Neural cell (in vitro differentiated cells): ENCODE data around the gene CACTIN.

Experiments used
- RAD21 ChIP-seq: fragments of 450-650 bp; conservative IDR thresholded peaks from 2 replicates; pipeline ENCODE4 v1.6.1; 2014; ENCODE audit warnings: antibody characterized with exemption, mild to moderate bottlenecking, moderate library complexity
- TF ChIP-seq, protein P1 (sequence below): IDR thresholded peaks from 2 replicates; pipeline ENCODE4 v1.6.1; 2012; ENCODE audit warnings: borderline replicate concordance
- TF ChIP-seq, protein P2 (sequence below): fragments of 450-650 bp; IDR thresholded peaks from 2 replicates; pipeline ENCODE4 v1.5.1; 2014; ENCODE audit warnings: antibody characterized with exemption, mild to moderate bottlenecking, moderate library complexity; ENCODE audit not compliant: poor library complexity, severe bottlenecking

DNA sequence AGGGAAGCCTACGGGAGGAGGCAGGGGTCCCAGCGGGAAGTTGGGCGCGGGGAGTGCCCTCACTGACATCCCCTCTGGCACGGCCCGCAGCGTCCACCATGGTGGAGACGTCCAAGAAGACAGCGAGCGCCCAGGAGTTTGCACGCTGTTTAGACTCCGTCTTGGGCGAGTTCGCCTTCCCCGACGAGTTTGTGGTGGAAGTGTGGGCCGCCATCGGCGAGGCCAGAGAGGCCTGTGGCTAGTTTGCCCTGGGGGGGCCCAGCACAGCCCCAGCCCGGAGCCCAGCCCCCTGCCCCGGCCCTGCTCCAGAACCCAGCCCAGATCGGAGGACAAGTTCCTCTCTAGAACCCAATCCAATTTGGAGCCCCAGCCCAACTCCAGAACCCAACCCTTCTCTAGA, 36.6 kb downstream of the CACTIN start:
- TF ChIP-seq, protein P1, sequence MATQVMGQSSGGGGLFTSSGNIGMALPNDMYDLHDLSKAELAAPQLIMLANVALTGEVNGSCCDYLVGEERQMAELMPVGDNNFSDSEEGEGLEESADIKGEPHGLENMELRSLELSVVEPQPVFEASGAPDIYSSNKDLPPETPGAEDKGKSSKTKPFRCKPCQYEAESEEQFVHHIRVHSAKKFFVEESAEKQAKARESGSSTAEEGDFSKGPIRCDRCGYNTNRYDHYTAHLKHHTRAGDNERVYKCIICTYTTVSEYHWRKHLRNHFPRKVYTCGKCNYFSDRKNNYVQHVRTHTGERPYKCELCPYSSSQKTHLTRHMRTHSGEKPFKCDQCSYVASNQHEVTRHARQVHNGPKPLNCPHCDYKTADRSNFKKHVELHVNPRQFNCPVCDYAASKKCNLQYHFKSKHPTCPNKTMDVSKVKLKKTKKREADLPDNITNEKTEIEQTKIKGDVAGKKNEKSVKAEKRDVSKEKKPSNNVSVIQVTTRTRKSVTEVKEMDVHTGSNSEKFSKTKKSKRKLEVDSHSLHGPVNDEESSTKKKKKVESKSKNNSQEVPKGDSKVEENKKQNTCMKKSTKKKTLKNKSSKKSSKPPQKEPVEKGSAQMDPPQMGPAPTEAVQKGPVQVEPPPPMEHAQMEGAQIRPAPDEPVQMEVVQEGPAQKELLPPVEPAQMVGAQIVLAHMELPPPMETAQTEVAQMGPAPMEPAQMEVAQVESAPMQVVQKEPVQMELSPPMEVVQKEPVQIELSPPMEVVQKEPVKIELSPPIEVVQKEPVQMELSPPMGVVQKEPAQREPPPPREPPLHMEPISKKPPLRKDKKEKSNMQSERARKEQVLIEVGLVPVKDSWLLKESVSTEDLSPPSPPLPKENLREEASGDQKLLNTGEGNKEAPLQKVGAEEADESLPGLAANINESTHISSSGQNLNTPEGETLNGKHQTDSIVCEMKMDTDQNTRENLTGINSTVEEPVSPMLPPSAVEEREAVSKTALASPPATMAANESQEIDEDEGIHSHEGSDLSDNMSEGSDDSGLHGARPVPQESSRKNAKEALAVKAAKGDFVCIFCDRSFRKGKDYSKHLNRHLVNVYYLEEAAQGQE: no peak
- no peak for TF ChIP-seq RAD21
- TF ChIP-seq, protein P2, sequence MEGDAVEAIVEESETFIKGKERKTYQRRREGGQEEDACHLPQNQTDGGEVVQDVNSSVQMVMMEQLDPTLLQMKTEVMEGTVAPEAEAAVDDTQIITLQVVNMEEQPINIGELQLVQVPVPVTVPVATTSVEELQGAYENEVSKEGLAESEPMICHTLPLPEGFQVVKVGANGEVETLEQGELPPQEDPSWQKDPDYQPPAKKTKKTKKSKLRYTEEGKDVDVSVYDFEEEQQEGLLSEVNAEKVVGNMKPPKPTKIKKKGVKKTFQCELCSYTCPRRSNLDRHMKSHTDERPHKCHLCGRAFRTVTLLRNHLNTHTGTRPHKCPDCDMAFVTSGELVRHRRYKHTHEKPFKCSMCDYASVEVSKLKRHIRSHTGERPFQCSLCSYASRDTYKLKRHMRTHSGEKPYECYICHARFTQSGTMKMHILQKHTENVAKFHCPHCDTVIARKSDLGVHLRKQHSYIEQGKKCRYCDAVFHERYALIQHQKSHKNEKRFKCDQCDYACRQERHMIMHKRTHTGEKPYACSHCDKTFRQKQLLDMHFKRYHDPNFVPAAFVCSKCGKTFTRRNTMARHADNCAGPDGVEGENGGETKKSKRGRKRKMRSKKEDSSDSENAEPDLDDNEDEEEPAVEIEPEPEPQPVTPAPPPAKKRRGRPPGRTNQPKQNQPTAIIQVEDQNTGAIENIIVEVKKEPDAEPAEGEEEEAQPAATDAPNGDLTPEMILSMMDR: no peak
